OCI-LY7 (cell line): ENCODE measurements around the gene BTBD9. TPM values are rescaled to one million over a fixed set of nuclear protein-coding genes. Genes with fewer than 3 reads are reported as not detected.

ENCODE experiments used
- BruUV-seq: library from RNA; stranded (reverse); fragments of 400-500 nt; replicated peaks from 2 replicates; lab custom pipeline; 2021; lab: Mats Ljungman, UMichigan
- CTCF ChIA-PET: fragments of 300-600 bp; sonication (Branson Sonifier 250); formaldehyde crosslinking; loops from one replicate; lab custom pipeline; 2022; ENCODE audit warnings: antibody characterized with exemption; ENCODE audit not compliant: unreplicated experiment; lab: Charles Lee
- POLR2A ChIA-PET: fragments of 300-600 bp; sonication (Branson Sonifier 250); formaldehyde crosslinking; loops from one replicate; lab custom pipeline; 2022; ENCODE audit warnings: antibody characterized with exemption; lab: Charles Lee
- DNase-seq: peaks from one replicate; pipeline ENCODE4 v3.0.0-alpha.2; 2015; ENCODE audit warnings: low spot score
- H2AFZ ChIP-seq: fragments of 200-600 bp; sonication (generic), shearing (Covaris generic); 2 replicates; pipeline ENCODE4 v1.6.1; 2014; ENCODE audit warnings: mild to moderate bottlenecking, antibody characterized with exemption, low read length, moderate library complexity
- H3K27ac ChIP-seq: fragments of 200-600 bp; sonication (generic); 2 replicates; pipeline ENCODE4 v1.5.1; 2014; ENCODE audit warnings: mixed run types, low read depth, mild to moderate bottlenecking, moderate library complexity, low read length, inconsistent platforms; ENCODE audit not compliant: poor library complexity, severe bottlenecking
- H3K36me3 ChIP-seq: fragments of 200-600 bp; sonication (generic); 2 replicates; pipeline ENCODE4 v1.6.1; 2014; ENCODE audit warnings: mild to moderate bottlenecking, antibody characterized with exemption, low read length, moderate library complexity, mixed read lengths; ENCODE audit not compliant: insufficient read depth
- H3K4me1 ChIP-seq: fragments of 200-600 bp; sonication (generic); 2 replicates; pipeline ENCODE4 v1.5.1; 2014; ENCODE audit warnings: mild to moderate bottlenecking, low read length; ENCODE audit not compliant: insufficient read depth, poor library complexity, severe bottlenecking
- H3K4me2 ChIP-seq: fragments of 200-600 bp; sonication (generic); 2 replicates; pipeline ENCODE4 v1.6.1; 2014; ENCODE audit warnings: mild to moderate bottlenecking, low read length
- H3K4me3 ChIP-seq: fragments of 200-600 bp; sonication (generic); 2 replicates; pipeline ENCODE4 v1.5.1; 2014; ENCODE audit warnings: mild to moderate bottlenecking, low read depth, low read length; ENCODE audit not compliant: poor library complexity, severe bottlenecking
- H3K79me2 ChIP-seq: fragments of 200-600 bp; sonication (generic); 2 replicates; pipeline ENCODE4 v1.6.1; 2016; ENCODE audit warnings: low read depth, mild to moderate bottlenecking, low read length, moderate library complexity, mixed read lengths; ENCODE audit not compliant: insufficient read depth
- H3K9me2 ChIP-seq: fragments of 200-600 bp; sonication (generic); 2 replicates; pipeline ENCODE4 v1.6.1; 2016; ENCODE audit warnings: mild to moderate bottlenecking, low read length, mixed read lengths; ENCODE audit not compliant: insufficient read depth
- H3K9me3 ChIP-seq: fragments of 200-600 bp; sonication (generic); 2 replicates; pipeline ENCODE4 v1.6.1; 2014; ENCODE audit warnings: mild to moderate bottlenecking, mixed run types, low read length, mixed read lengths
- H4K20me1 ChIP-seq: fragments of 200-600 bp; sonication (generic); 2 replicates; pipeline ENCODE4 v1.6.1; 2014; ENCODE audit warnings: mild to moderate bottlenecking, antibody characterized with exemption, low read length, moderate library complexity, mixed read lengths; ENCODE audit not compliant: insufficient read depth
- EZH2phosphoT487 ChIP-seq: fragments of 200-600 bp; sonication (generic); IDR thresholded peaks from 2 replicates; pipeline ENCODE4 v1.6.1; 2018; ENCODE audit warnings: low read depth, borderline replicate concordance, mild to moderate bottlenecking, mixed run types, antibody characterized with exemption, low read length, moderate library complexity, mixed read lengths
- intact Hi-C: fragments of 100-400 bp; cut with micrococcal nuclease; formaldehyde crosslinking; loops from one replicate; pipeline ENCODE4 v1.10.0; 2022; ENCODE audit not compliant: unreplicated experiment
- total RNA-seq, 2 experiments: library from RNA; depleted of rRNA in 1 of 2; stranded (reverse); fragments of >200 nt in 1 of 2; shearing (Covaris generic) in 1 of 2; gene quantifications; 2 replicates each; pipeline ENCODE4 v1.2.3, GENCODE V29; 2014 to 2022
- TF ChIP-seq, protein P1 (sequence below): fragments of 200-600 bp; sonication (generic); conservative IDR thresholded peaks from 2 replicates; pipeline ENCODE4 v1.5.1; 2014; ENCODE audit warnings: mild to moderate bottlenecking, antibody characterized with exemption, low read length, moderate library complexity, mixed read lengths

BTBD9 gene
- total RNA-seq, 2 experiments from 2014 or later, result 5.9 to 7.3 TPM

DNA sequence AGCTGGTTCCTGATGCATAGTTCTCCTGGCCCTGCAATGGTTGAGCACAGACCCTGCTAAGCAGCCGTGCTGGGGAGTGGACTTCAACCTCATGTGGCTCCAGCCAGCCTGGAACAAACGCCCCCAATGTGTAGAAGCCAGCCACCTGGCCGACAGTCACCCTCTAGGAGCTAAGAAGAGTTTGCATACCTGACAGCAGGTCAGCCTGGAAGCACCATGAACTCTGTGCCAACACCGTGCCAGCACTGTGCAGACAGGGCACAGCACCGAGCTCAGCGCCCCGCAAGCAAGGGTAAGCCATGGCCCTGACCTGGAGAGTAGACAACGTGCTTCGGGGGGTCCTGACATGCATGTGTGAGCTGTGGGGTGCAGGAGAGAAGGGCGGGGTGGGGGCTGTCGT, 463.9 kb downstream of the BTBD9 start:
- H3K4me1 ChIP-seq, result no peaks in the 10 kb centered on the region
- POLR2A ChIA-PET, result no interaction called here
- no peaks in the 10 kb centered on the region for H3K9me3 ChIP-seq
- no peak overlapping the region for H3K4me2 ChIP-seq
- H3K4me3 ChIP-seq, result no peak overlapping the region
- CTCF ChIA-PET, result no interaction called here
- BruUV-seq, result no TSS peak
- no peaks in the 10 kb centered on the region for H4K20me1 ChIP-seq
- H3K36me3 ChIP-seq, result no peaks in the 10 kb centered on the region
- no peaks in the 10 kb centered on the region for H3K9me2 ChIP-seq
- no peak overlapping the region for H3K27ac ChIP-seq
- no peak for DNase-seq
- intact Hi-C loops, result no loop called here
- no peak overlapping the region for H2AFZ ChIP-seq
- H3K79me2 ChIP-seq, result no peaks in the 10 kb centered on the region
- no peak for TF ChIP-seq EZH2phosphoT487

DNA sequence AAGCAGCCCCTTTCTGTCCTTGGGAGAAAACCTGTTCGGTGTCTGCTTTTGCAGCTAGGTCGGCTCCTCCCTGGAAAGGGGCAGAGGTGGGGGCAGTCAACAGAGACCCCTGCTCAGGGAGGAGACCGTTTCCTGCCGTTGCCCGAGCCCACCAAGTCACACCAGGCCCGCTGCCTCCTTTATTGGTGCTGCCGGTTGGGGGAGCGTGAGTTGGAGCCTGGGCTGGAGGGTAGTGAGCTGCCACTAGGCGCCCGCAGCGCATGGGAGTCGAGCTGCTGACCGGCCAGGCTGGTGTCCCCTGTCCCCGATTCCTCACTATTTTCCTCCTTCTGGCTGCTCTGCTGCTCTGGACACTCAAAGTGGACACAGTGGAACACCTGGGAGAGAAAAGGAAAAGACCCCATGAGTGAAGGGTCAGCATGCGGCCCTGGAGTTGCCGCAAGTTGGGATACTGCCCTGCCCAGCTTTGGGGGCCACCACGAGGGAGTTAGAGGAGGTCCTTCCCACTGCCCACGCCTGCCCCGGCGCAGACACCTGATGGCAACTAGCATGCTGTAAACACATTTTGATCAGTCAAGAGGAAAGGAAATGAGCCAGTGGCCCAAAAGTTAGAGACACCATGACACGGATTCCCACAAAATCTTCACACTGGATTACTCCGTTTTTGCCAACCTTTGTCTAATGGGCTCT, 464.8 kb downstream of the BTBD9 start:
- Histone ChIP-seq H3K9me3 (no peaks in the 10 kb centered on the region), H3K4me1 (no peaks in the 10 kb centered on the region), H3K9me2 (no peaks in the 10 kb centered on the region), H3K27ac (no peak overlapping the region), H3K4me3 (no peak overlapping the region), H4K20me1 (no peaks in the 10 kb centered on the region), H3K36me3 (no peaks in the 10 kb centered on the region), H3K4me2 (no peak overlapping the region), H3K79me2 (no peaks in the 10 kb centered on the region), H2AFZ (no peak overlapping the region)
- POLR2A ChIA-PET, result no interaction called here
- CTCF ChIA-PET, result no interaction called here
- TF ChIP-seq EZH2phosphoT487, result no peak
- TF ChIP-seq, protein P1, sequence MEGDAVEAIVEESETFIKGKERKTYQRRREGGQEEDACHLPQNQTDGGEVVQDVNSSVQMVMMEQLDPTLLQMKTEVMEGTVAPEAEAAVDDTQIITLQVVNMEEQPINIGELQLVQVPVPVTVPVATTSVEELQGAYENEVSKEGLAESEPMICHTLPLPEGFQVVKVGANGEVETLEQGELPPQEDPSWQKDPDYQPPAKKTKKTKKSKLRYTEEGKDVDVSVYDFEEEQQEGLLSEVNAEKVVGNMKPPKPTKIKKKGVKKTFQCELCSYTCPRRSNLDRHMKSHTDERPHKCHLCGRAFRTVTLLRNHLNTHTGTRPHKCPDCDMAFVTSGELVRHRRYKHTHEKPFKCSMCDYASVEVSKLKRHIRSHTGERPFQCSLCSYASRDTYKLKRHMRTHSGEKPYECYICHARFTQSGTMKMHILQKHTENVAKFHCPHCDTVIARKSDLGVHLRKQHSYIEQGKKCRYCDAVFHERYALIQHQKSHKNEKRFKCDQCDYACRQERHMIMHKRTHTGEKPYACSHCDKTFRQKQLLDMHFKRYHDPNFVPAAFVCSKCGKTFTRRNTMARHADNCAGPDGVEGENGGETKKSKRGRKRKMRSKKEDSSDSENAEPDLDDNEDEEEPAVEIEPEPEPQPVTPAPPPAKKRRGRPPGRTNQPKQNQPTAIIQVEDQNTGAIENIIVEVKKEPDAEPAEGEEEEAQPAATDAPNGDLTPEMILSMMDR, result no peak
- BruUV-seq, result no TSS peak
- no peak for DNase-seq
- intact Hi-C loops, result no loop called here

DNA sequence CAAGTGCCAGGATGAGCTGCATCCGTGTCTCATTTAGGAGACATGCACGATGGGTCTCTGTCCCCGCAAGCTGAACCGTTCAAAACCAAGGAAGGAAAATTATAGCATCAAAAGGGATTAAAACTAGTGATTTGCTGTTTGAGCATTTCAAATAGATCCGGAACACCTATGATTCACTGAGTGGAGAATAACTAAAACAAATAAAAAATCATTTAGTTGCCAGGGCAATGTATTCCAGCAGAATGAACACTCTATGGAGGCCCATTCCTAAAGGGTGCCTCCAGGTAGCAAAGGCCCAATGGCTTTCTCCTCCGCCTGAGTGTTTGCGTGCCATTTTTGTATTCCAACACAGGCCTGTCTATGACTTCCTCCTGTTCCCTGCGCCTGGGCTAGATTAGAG, 465.4 kb downstream of the BTBD9 start:
- no peaks in the 10 kb centered on the region for H4K20me1 ChIP-seq
- intact Hi-C loops, result no loop called here
- H3K27ac ChIP-seq, result no peak overlapping the region
- H3K36me3 ChIP-seq, result no peaks in the 10 kb centered on the region
- no peak overlapping the region for H2AFZ ChIP-seq
- no peaks in the 10 kb centered on the region for H3K9me2 ChIP-seq
- H3K79me2 ChIP-seq, result no peaks in the 10 kb centered on the region
- H3K9me3 ChIP-seq, result no peaks in the 10 kb centered on the region
- ChIA-PET POLR2A (no interaction called here), CTCF (no interaction called here)
- no peak for DNase-seq
- BruUV-seq, result no TSS peak
- H3K4me3 ChIP-seq, result no peak overlapping the region
- TF ChIP-seq, protein P1, result no peak
- TF ChIP-seq EZH2phosphoT487, result no peak
- no peaks in the 10 kb centered on the region for H3K4me1 ChIP-seq
- H3K4me2 ChIP-seq, result no peak overlapping the region
